GM06990 (cell line): Measurements from ENCODE around the gene WDR36.

Experiments
- DNase-seq: peaks from one replicate; pipeline ENCODE4 v3.0.0-alpha.2; 2011; ENCODE audit not compliant: insufficient read length; ENCODE audit errors: extremely low read depth
- H3K27me3 ChIP-seq: replicated peaks from 2 replicates; pipeline ENCODE4 v1.6.0; 2011; ENCODE audit warnings: low read length; ENCODE audit not compliant: control insufficient read depth, insufficient read depth
- H3K36me3 ChIP-seq: 2 replicates; pipeline ENCODE4 v1.5.1; 2011; ENCODE audit warnings: low read length; ENCODE audit not compliant: control insufficient read depth, insufficient read depth
- H3K4me3 ChIP-seq: replicated peaks from 2 replicates; pipeline ENCODE4 v1.5.1; 2011; ENCODE audit warnings: low read depth, mild to moderate bottlenecking, control low read depth, low read length
- TF ChIP-seq, protein P1 (sequence below): IDR thresholded peaks from 2 replicates; pipeline ENCODE4 v1.5.1; 2011; ENCODE audit warnings: low read length, control low read depth, mild to moderate bottlenecking, inconsistent platforms; ENCODE audit not compliant: insufficient read depth, poor library complexity, severe bottlenecking

The WDR36 gene

DNA sequence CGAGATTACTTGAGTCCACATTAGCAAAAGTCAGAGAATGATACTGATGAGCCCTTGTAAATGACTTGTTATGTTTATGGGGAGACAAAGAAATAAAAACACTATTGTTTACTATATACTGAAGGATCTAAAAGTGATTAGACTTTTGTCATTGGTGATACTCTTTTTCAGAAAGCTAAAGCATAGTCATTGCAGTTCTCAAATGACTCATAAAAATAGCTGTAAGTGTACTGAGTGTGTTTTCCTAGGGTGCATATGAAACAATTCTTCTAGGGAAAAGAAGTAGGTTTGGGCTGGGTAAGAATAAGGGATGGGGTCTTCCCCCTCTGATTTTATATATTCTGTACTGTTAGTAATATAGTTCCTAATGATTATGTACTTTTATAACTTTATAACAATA lies 32.6 kb downstream of the WDR36 start:
- Histone ChIP-seq H3K4me3 (no peak overlapping the region), H3K36me3 (peaks cover 2% of the 10 kb centered on the region), H3K27me3 (no peaks in the 10 kb centered on the region)
- DNase-seq = no peak
- TF ChIP-seq, protein P1, sequence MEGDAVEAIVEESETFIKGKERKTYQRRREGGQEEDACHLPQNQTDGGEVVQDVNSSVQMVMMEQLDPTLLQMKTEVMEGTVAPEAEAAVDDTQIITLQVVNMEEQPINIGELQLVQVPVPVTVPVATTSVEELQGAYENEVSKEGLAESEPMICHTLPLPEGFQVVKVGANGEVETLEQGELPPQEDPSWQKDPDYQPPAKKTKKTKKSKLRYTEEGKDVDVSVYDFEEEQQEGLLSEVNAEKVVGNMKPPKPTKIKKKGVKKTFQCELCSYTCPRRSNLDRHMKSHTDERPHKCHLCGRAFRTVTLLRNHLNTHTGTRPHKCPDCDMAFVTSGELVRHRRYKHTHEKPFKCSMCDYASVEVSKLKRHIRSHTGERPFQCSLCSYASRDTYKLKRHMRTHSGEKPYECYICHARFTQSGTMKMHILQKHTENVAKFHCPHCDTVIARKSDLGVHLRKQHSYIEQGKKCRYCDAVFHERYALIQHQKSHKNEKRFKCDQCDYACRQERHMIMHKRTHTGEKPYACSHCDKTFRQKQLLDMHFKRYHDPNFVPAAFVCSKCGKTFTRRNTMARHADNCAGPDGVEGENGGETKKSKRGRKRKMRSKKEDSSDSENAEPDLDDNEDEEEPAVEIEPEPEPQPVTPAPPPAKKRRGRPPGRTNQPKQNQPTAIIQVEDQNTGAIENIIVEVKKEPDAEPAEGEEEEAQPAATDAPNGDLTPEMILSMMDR = no peak

DNA sequence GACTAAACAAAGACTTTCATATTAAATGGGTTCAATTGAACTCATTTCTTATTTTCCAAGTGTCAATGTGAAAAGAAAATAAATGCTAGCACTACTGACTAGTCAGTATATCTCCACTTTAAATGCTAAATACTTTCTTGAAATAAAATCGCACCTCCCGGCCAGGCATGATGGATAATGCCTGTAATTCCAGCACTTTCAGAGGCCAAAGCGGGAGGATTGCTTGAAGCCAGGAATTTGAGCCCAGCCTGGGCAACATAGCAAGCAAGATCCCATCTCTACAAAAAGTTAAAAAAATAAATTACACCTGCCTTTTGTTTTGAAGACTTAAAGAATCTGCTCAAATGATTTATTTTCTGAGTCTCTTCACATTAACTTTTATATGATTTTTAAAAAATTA lies 34.7 kb downstream of the WDR36 start:
- TF ChIP-seq, protein P1 = no peak
- H3K4me3 ChIP-seq = no peak overlapping the region
- DNase-seq = no peak
- H3K27me3 ChIP-seq = no peaks in the 10 kb centered on the region
- H3K36me3 ChIP-seq = peaks cover 2% of the 10 kb centered on the region

DNA sequence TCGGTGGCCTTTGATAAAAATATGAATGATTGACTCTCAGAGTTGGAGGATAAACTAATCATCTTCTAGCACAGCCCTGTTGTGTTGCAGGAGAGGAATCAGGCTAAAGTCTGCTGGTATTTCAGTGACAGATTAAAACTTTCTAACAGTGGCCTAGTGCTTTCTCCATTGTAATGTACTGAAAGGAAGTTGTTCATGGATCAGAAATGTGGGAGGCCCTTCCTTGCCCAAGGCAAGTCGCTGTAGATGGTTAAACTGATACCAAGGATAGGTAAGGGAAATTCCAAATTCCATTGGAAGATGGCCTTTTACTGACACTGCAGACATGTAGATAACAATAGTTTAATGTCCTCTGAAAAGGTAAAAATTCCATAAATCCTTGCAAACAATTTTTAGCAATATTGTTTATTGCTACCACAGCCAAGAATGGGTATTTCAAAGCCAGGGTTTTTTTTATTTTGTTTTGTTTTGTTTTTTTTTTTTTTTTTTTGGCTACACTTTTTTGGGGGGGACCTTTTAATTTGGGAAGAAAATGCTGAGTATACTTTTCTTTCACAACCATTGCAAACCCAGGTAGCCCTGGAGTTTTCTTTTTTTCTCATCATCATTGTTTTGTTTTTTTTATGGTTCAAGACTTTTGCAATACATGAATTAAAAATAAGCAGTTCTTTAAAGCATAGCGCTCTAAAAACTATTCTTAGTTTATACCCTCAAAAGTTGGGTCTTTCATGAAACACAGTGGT lies 35.5 kb downstream of the WDR36 start:
- peaks cover 2% of the 10 kb centered on the region for H3K36me3 ChIP-seq
- no peaks in the 10 kb centered on the region for H3K27me3 ChIP-seq
- TF ChIP-seq, protein P1 = no peak
- H3K4me3 ChIP-seq = no peak overlapping the region
- DNase-seq = no peak

DNA sequence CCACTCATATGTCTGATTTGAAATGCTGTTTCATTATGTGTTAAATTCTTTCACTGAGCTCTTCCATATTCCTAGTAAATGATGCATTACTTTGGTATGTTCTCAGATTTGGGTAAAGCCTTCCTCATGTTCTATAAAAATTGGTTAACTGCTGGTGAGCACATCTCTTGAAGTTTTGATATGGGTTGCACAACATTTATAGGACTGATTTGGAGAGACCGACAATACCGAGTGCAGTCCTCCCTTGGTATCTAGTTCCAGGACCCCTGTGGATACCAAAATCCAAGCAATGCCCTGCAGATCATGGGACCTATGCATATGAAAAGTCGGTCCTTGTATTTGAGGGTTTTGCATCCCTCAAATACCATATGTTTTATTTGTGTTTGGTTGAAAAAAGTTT lies 37.8 kb downstream of the WDR36 start:
- Histone ChIP-seq H3K36me3 (peaks cover 2% of the 10 kb centered on the region), H3K27me3 (no peaks in the 10 kb centered on the region), H3K4me3 (no peak overlapping the region)
- TF ChIP-seq, protein P1 = no peak
- DNase-seq = no peak

DNA sequence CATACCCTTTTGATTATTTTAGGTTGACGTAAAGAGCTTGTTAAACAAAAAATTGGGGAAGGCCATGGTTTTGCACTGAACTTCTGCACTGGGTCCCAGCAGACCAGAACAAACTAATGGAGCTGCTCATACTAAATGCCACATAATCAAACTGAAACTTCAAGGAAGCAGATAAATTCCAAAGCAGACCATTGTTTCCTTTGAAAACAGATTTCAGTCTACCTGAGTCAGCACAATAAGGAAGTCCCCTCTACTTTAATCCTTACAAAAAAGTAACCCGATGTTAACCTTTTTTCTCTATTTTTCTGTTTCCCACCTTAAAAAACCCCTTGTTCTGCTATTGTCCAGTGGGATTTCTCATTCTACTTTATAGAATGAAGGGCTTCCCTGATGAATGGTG lies 39.2 kb downstream of the WDR36 start:
- DNase-seq = no peak
- Histone ChIP-seq H3K36me3 (no peaks in the 10 kb centered on the region; the same call in 1 of the 2 replicates), H3K4me3 (no peak overlapping the region), H3K27me3 (no peaks in the 10 kb centered on the region)
- TF ChIP-seq, protein P1 = no peak

DNA sequence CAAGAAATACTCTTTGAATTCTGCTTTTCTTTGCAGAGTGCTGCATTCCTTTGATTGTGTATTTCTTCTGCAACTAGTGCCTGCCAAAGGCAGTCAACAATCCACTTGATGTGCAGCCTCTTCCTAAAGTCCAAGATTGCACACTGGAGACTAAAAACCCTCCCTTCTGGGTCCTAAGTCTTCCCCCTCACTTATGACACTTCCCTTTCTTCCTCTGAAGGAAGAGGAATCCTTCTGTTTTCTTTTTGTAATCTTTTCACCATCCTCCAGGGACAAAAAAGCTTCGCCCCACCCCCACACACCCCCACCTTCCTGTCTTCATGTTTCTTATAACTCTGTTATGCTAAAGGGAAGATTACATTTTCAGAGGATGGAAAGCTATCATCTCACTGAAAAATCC lies 39.9 kb downstream of the WDR36 start:
- Histone ChIP-seq H3K4me3 (no peak overlapping the region), H3K27me3 (no peaks in the 10 kb centered on the region), H3K36me3 (no peaks in the 10 kb centered on the region)
- DNase-seq = no peak
- TF ChIP-seq, protein P1 = no peak
